NCI-H510A (cell line): ENCODE results near the gene EMILIN2.
"Not testable (repeated sequence)": the region's sequence is repeated elsewhere in the genome, so short reads cannot be mapped to it uniquely, and the experiment has no call there.

Experiments
- DNase-seq: peaks from one replicate; lab custom pipeline; 2025; lab: John Stamatoyannopoulos, UW

EMILIN2 gene

GRCh38 chr18:2845172-2845571 lies 1.6 kb upstream of the EMILIN2 start:
- DNase-seq, result no peak

DNA sequence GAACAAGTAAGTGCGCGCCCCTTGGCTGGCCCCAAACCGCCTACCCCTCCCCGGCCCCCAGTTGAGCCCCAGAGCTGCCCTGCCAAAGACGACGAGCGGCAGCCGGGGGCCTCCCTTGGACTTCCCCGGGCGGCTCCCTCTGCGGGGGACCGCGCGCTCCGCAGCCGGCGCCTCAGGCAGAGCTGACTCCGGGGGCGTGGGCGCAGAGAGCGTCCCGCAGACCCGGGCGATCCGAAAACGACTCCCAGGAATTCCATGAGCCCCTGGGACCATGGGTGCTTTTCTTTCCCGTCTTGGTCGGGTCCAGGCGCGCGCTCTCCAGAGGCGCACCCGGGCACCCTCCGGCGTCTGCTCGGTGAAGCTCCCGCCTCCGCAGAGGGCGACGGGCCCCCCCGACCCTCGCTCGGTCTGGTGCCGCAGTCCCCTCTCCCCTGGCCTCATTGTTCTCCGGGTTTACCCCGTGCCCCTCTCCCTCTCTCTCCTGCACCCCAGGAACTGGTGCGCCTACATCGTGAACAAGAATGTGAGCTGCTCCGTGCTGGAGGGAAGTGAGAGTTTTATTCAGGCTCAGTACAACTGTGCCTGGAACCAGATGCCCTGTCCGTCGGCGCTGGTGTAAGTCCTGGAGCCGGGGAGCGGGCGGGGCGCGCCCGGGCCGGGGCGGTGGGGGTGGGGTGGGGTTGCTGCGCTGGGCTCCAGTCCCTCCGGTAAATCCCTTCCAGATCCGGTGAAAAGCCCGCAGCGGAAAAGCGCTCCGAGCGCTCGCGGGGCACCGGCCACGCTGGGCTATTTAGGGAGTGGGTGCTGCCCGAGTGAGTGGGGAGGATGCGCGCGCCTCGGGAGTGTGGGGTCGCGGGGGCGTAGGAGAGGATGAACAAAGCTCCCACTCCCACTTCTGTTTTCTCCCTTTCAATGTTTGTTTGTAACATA lies 776 bp downstream of the EMILIN2 start:
- no peak for DNase-seq

DNA sequence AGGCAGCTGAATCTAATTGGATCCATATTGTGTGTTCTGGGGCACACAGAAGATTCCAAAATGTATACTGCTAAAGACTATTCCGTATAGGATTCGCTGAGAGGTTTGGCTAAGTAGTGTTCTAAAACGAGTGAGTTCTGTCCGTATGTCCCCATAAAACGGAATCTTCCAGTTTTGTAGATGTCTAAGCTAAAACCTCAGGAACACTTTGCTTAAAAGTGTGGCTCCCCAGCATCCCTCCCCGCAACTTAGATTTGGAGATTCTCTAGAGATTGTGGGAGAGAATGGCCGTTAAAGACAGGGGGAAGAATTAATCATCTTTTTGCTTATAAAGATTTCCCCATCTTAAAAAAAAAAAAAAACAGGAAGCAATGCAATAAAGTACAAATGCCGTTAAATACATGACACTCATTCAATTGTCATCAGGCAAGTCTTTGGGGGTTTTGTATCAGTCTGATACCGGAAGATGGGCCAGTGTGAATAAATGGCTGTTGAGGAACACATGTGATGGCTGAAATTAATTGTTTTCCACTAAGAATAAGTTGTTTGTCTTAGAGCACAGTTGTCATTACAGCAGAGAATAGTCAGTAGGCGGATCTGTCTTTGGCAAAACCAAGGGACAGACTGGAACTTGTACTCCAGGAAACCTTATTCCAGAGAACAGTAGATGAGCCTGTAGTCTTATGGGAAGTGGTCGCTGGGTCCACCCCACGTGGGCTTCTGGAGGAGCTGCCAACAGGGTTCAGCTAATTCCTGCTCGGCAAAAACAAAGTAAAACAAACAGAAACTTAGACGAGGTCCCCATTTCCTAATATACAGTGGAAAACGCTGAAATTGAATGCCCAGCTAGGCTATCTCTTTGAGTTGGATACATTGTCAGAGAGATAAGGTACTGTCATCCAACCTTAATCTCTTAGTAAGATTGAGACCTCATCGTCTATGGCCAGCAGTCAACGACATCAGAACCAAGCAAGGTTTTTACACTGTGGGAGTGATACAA lies 1.7 kb downstream of the EMILIN2 start:
- DNase-seq, result no peak

DNA sequence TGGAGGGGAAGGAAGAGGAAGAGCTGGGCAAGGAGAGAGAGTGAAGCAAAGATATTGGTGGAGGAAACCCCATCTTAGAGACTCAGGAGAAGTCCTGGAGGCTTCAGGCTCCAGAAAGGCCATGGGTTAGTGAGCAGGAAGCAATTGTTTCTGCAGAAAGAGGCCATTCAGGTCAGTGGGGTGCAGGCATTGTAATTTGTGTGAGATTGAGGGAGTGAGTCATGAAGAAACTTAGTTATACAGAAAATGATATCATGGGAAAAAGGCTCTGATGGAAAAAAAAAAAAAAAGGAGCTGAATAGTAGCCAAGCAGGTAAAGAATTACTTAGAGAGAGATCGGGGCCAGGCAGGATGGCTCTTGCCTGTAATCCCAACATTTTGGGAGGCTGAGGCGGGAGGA lies 4.0 kb downstream of the EMILIN2 start:
- no peak for DNase-seq

- no peak for DNase-seq
Observed at GRCh38 chr18:2851771-2852170, 5.0 kb downstream of the EMILIN2 start.

DNA sequence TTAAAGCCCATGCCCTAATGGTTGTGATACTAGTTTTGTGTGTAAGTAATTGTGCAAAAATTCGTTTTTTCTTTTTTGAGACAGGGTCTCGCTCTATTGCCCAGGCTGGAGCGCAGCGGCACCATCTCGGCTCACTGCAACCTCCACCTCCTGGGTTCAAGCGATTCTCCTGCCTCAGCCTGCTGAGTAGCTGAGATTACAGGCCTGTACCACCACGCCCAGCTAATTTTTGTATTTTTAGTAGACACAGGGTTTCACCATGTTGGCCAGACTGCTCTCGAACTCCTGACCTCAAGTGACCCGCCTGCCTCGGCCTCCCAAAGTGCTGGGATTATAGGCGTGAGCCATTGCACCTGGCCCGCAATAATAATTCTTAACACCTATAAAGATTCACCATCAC lies 5.7 kb downstream of the EMILIN2 start:
- not testable (repeated sequence) for DNase-seq

GRCh38 chr18:2853173-2853925 lies 6.5 kb downstream of the EMILIN2 start:
- no peak for DNase-seq

DNA sequence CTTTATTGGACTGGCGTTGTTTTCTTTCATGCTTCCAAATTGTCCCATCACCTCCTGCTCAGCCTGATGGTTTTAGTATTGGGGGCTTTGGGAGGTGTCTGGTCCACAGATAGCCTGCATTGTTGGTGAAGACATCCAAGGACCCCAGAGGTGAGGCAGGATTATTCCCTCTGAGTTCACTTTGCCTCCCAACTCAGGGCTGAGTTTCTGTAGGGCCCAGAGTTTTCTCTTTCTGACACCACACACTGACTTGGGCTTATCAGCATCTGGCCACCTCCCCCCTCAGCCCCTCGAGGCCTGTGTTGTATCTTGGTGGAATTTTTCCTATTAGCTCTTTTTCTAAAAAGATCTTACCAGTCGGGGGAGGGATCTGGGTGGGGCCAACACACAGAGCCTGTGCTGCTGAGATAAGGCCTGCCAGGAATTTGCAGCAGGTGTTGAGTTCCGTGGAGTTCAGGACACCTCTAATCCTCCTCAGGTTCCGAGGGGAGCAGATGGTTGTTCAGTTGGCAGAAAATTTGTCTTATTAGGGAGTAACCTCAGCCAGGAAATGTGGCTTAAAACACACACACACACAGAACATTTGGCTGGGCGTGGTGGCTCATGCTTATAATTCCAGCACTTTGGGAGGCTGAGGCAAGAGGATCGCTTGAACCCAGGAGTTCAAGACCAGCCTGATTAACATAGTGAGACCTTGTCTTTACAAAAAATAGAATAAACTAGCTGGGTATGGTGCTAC lies 7.3 kb downstream of the EMILIN2 start:
- no peak for DNase-seq

DNA sequence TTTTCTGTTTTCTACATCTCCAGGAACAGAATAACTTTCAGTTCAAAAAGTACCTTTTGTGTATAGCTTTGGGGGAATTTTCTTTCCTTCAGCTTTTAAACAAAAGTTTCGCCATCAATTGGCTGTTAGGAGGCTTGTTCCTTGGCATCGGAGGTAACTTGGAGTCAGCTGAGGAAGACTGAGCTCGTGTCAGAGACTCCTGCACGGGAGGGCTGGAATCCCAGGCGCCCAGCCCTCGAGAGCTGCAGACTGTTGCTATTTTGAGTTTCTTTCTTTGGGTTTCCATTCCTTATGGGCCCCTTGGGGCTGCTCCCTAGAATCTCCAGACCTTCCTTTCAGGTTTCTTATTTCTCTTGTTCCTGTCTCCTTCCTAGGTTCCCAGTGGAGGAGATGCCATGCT lies 8.1 kb downstream of the EMILIN2 start:
- no peak for DNase-seq

- no peak for DNase-seq
Observed at GRCh38 chr18:2855560-2856350, 8.9 kb downstream of the EMILIN2 start.

GRCh38 chr18:2856547-2857170 lies 9.9 kb downstream of the EMILIN2 start:
- DNase-seq, result no peak

GRCh38 chr18:2857491-2858131 lies 10.8 kb downstream of the EMILIN2 start:
- no peak for DNase-seq

GRCh38 chr18:2860397-2860796 lies 13.6 kb downstream of the EMILIN2 start:
- DNase-seq, result not testable (repeated sequence)

GRCh38 chr18:2863997-2864396 lies 17.2 kb downstream of the EMILIN2 start:
- DNase-seq, result not testable (repeated sequence)

DNA sequence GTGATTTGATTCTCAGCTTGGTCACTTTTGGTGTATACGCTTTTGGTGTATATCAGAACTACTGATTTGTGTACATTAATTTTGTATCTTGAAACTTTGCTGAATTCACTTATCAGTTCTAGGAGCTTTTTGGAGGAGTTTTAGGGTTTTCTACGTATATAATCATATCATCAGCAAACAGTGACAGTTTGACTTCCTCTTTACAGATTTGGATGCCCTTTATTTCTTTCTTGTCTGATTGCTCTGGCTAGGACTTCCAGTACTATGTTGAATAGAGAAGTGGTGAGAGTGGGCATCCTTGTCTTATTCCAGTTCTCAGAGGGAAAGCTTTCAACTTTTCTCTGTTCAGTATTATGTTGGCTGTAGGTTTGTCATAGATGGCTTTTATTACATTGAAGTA lies 19.7 kb downstream of the EMILIN2 start:
- DNase-seq, result not testable (repeated sequence)

DNA sequence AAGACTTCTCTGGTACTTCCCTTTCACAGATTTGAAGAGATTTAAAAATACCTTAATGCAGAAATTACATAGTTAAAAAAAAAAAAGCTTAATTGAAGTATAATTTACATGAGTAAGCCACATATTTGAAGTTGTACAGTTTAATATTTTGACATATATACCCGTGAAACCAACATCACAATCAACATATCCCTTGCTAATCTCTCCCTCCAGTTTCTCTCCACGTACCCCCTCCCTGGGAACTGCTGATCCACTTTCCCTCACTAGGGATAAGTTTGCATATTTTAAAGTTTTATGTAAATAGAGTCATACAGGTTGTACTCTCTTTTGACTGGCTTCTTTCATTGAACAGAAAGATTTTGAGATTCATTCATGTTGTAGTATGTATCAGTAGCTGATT lies 22.4 kb downstream of the EMILIN2 start:
- no peak for DNase-seq

DNA sequence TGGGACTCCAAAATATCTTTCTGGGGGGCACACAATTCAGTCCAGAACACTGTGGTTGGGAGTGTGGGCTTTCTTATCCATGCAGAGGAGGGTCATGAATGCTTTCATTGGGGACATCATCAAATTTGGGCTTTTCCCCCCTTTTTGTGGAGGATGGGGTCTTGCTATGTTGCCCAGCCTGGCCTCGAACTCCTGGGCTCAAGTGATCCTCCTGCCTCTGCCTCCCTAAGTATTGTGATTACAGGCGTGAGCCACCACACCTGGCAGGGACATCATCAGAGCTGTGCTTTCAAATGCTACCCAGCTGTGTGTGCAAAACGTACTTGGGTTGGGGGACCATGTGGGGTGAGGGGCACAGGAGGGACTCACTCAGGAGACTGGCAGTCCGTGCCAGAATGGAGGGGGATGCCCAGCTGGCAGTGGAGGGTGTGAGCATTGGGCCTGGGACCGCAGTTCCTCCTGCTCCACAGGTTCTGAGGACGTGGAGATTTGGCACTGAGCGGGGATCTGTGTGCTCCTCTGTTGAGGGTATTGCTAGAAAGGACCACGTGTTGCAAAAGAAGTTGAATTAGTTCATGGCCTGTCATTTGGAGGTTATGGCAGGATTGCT lies 24.4 kb downstream of the EMILIN2 start:
- no peak for DNase-seq

DNA sequence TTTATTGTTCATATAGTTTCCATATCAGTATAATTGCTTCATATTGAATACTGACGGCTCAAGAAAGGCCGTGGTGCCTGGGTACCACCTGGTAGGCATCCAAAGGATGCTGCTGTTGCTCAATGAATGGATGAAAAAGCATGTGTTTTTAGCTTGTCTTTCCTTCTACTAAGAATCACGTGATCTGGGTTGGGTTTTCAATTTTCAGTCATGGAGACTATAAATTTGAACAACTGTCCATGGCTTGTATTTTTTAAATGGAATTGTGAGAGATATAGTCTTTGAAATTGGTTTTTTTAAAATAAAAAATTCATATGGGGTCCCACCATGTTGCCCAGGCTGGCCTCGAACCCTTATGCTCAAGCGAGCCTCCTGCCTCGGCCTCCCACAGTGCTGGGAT lies 25.3 kb downstream of the EMILIN2 start:
- no peak for DNase-seq

- DNase-seq, result no peak
Observed at GRCh38 chr18:2874765-2875164, 28.0 kb downstream of the EMILIN2 start.
